CD4-positive, alpha-beta memory T cell (primary cell): ENCODE measurements around the gene RAB36. TPM values are rescaled to one million over a fixed set of nuclear protein-coding genes. Genes with fewer than 3 reads are reported as not detected.

Experiments
- CTCF ChIA-PET: fragments of 350-600 bp; sonication (Branson Sonifier 250); formaldehyde crosslinking; loops from one replicate; lab custom pipeline; 2021; ENCODE audit warnings: inconsistent platforms; ENCODE audit not compliant: partially characterized antibody; lab: Charles Lee
- POLR2A ChIA-PET: fragments of 350-600 bp; sonication (Branson Sonifier 250); formaldehyde crosslinking; loops from one replicate; lab custom pipeline; 2021; ENCODE audit not compliant: partially characterized antibody; lab: Charles Lee
- DNase-seq, 5 donors: peaks; one replicate each; pipeline versions ENCODE4 v3.0.0 to v3.0.0-alpha.2; 2020 to 2022; ENCODE audit warnings: mixed read lengths in 1 of 5
- H3K27ac ChIP-seq: one replicate; pipeline ENCODE4 v1.7.0; 2013; ENCODE audit warnings: low read depth, low read length
- H3K27me3 ChIP-seq: 2 replicates; pipeline ENCODE4 v1.7.0; 2013; ENCODE audit warnings: mild to moderate bottlenecking, low read length, moderate library complexity; ENCODE audit not compliant: insufficient read depth
- H3K36me3 ChIP-seq: 2 replicates; pipeline ENCODE4 v1.7.0; 2013; ENCODE audit warnings: mild to moderate bottlenecking, low read length, moderate library complexity; ENCODE audit not compliant: insufficient read depth
- H3K4me1 ChIP-seq: 2 replicates; pipeline ENCODE4 v1.7.0; 2013; ENCODE audit warnings: mild to moderate bottlenecking, low read length, moderate library complexity; ENCODE audit not compliant: insufficient read depth
- H3K4me3 ChIP-seq, 2 donors: one replicate each; pipeline ENCODE4 v1.7.0; 2013; ENCODE audit warnings: low read length in 2 of 2, mild to moderate bottlenecking in 1 of 2
- H3K9me3 ChIP-seq, 2 donors: one replicate each; pipeline ENCODE4 v1.7.0; 2013; ENCODE audit warnings: low read length in 2 of 2, control low read depth in 1 of 2; ENCODE audit not compliant: control insufficient read depth in 1 of 2
- H3K27ac Mint-ChIP-seq, 7 donors: one replicate each; pipeline ENCODE4 v1.8.0; 2020 to 2021; ENCODE audit warnings: mixed read lengths in 7 of 7, mild to moderate bottlenecking in 6 of 7, inconsistent platforms in 3 of 7, moderate library complexity in 3 of 7
- H3K27me3 Mint-ChIP-seq, 2 donors: one replicate each; pipeline ENCODE4 v1.8.0; 2020 to 2021; ENCODE audit warnings: mixed read lengths in 2 of 2
- H3K36me3 Mint-ChIP-seq, 2 donors: one replicate each; pipeline ENCODE4 v1.8.0; 2020 to 2021; ENCODE audit warnings: mixed read lengths in 2 of 2, inconsistent platforms in 1 of 2, mild to moderate bottlenecking in 1 of 2
- H3K4me1 Mint-ChIP-seq, 4 donors: one replicate each; pipeline ENCODE4 v1.8.0; 2020 to 2021; ENCODE audit warnings: mixed read lengths in 4 of 4, mild to moderate bottlenecking in 1 of 4
- H3K4me3 Mint-ChIP-seq, 8 donors: one replicate each; pipeline ENCODE4 v1.8.0; 2020 to 2021; ENCODE audit warnings: mixed read lengths in 8 of 8, mild to moderate bottlenecking in 7 of 8, moderate library complexity in 6 of 8, inconsistent platforms in 3 of 8
- H3K9me3 Mint-ChIP-seq, 8 donors: one replicate each; pipeline ENCODE4 v1.8.0; 2020 to 2021; ENCODE audit warnings: mixed read lengths in 8 of 8, mild to moderate bottlenecking in 5 of 8, inconsistent platforms in 3 of 8, moderate library complexity in 1 of 8
- intact Hi-C: fragments of 100-400 bp; cut with micrococcal nuclease; formaldehyde crosslinking; loops from one replicate; pipeline ENCODE4 v1.15.1; 2023
- polyA plus RNA-seq, 2 donors: library from polyadenylated mRNA; unstranded; fragments of 300-500 nt; fragmentation: Illumina TruSeq; gene quantifications; one replicate each; pipeline ENCODE4 v1.2.3, GENCODE V29; 2021
- total RNA-seq, 2 experiments: library from RNA; stranded (reverse); gene quantifications; one replicate each; pipeline ENCODE4 v1.2.3, GENCODE V29; 2021

Gene RAB36
- total and polyA plus RNA-seq, 4 experiments from 2014 or later: 0.33 to 1.1 (median 0.63) TPM

- no peaks in the 10 kb centered on the region for H3K4me1 ChIP-seq
- Mint-ChIP-seq H3K27ac (no peak overlapping the region), H3K9me3 (peaks cover 0 to 4% (median 0%) of the 10 kb centered on the region in 8 donors), H3K27me3 (no peaks in the 10 kb centered on the region), H3K36me3 (no peaks in the 10 kb centered on the region), H3K4me1 (no peaks in the 10 kb centered on the region), H3K4me3 (no peak overlapping the region)
- DNase-seq: no peak
- H3K9me3 ChIP-seq: no peaks in the 10 kb centered on the region
- no peak overlapping the region for H3K4me3 ChIP-seq
- H3K27ac ChIP-seq: no peak overlapping the region
- no peaks in the 10 kb centered on the region for H3K36me3 ChIP-seq
- POLR2A ChIA-PET: no interaction called here
- CTCF ChIA-PET: no interaction called here
- intact Hi-C loops: no loop called here
- no peaks in the 10 kb centered on the region for H3K27me3 ChIP-seq
These were observed 21.8 kb downstream of the RAB36 start for GRCh38 chr22:23166841-23167616.

GRCh38 chr22:23168391-23169042, 23.2 kb downstream of the RAB36 start:
- Histone ChIP-seq H3K27me3 (no peaks in the 10 kb centered on the region), H3K9me3 (no peaks in the 10 kb centered on the region), H3K27ac (no peak overlapping the region), H3K36me3 (no peaks in the 10 kb centered on the region), H3K4me3 (no peak overlapping the region), H3K4me1 (no peaks in the 10 kb centered on the region)
- no peaks in the 10 kb centered on the region for H3K4me1 Mint-ChIP-seq
- ChIA-PET CTCF (interaction anchor here (17.4 kb wide), 1 partner anchor 116 kb away, joined by 423 read pairs; no protein-coding TSS in a partner anchor), POLR2A (no interaction called here)
- H3K4me3 Mint-ChIP-seq: no peak overlapping the region
- H3K36me3 Mint-ChIP-seq: no peaks in the 10 kb centered on the region
- no peak overlapping the region for H3K27ac Mint-ChIP-seq
- no peak for DNase-seq
- H3K27me3 Mint-ChIP-seq: no peaks in the 10 kb centered on the region
- peaks cover 0 to 4% (median 0%) of the 10 kb centered on the region in 8 donors for H3K9me3 Mint-ChIP-seq
- intact Hi-C loops: no loop called here

- H3K4me3 ChIP-seq: no peak overlapping the region
- Mint-ChIP-seq H3K27me3 (no peaks in the 10 kb centered on the region), H3K9me3 (peaks cover 0 to 4% (median 0%) of the 10 kb centered on the region in 8 donors), H3K4me1 (peaks cover 0 to 4% (median 3%) of the 10 kb centered on the region in 4 donors), H3K4me3 (no peak overlapping the region), H3K27ac (no peak overlapping the region), H3K36me3 (no peaks in the 10 kb centered on the region)
- no peak overlapping the region for H3K27ac ChIP-seq
- ChIA-PET CTCF (interaction anchor here (17.4 kb wide), 1 partner anchor 115 kb away, joined by 423 read pairs; no protein-coding TSS in a partner anchor), POLR2A (no interaction called here)
- H3K27me3 ChIP-seq: no peaks in the 10 kb centered on the region
- intact Hi-C loops: no loop called here
- no peaks in the 10 kb centered on the region for H3K36me3 ChIP-seq
- no peaks in the 10 kb centered on the region for H3K9me3 ChIP-seq
- no peaks in the 10 kb centered on the region for H3K4me1 ChIP-seq
- no peak for DNase-seq
These were observed 23.7 kb downstream of the RAB36 start for GRCh38 chr22:23169043-23169406.

- no peaks in the 10 kb centered on the region for H3K36me3 ChIP-seq
- peak overlapping the region in 4 of 7 donors; percentile 62 to 85 (median 78) for H3K27ac Mint-ChIP-seq
- POLR2A ChIA-PET: interaction anchor here (1.0 kb wide), 1 partner anchor 106 kb away, joined by 3 read pairs; no protein-coding TSS in a partner anchor
- H3K27me3 ChIP-seq: no peaks in the 10 kb centered on the region
- CTCF ChIA-PET: interaction anchor here (0.8 to 17.4 kb wide), 11 partner anchors 12 to 422 kb away, joined by 3 to 423 read pairs (median 4); no protein-coding TSS in a partner anchor
- intact Hi-C loops: loop anchor here (10.0 kb wide), 1 partner anchor 359 kb away; no protein-coding TSS in a partner anchor
- peaks cover 48% of the 10 kb centered on the region for H3K4me1 ChIP-seq
- H3K36me3 Mint-ChIP-seq: peaks cover 0 to 2% of the 10 kb centered on the region in 2 donors
- H3K9me3 ChIP-seq: no peaks in the 10 kb centered on the region
- no peaks in the 10 kb centered on the region for H3K27me3 Mint-ChIP-seq
- peaks cover 23 to 40% (median 34%) of the 10 kb centered on the region in 4 donors for H3K4me1 Mint-ChIP-seq
- peaks cover 0 to 5% (median 0%) of the 10 kb centered on the region in 8 donors for H3K9me3 Mint-ChIP-seq
- H3K4me3 Mint-ChIP-seq: peak overlapping the region in 2 of 8 donors; percentile 13 to 67
- H3K4me3 ChIP-seq: no peak overlapping the region
- peak in 1 of 5 donors; percentile 25 for DNase-seq
- H3K27ac ChIP-seq: no peak overlapping the region
These were observed 30.8 kb downstream of the RAB36 start for GRCh38 chr22:23175817-23176644.

- no peaks in the 10 kb centered on the region for H3K36me3 ChIP-seq
- ChIA-PET CTCF (interaction anchor here (0.8 to 17.4 kb wide), 11 partner anchors 9 to 423 kb away, joined by 3 to 423 read pairs (median 4); no protein-coding TSS in a partner anchor), POLR2A (no interaction called here)
- H3K9me3 ChIP-seq: no peaks in the 10 kb centered on the region
- peaks cover 23 to 40% (median 34%) of the 10 kb centered on the region in 4 donors for H3K4me1 Mint-ChIP-seq
- peaks cover 0 to 5% (median 0%) of the 10 kb centered on the region in 8 donors for H3K9me3 Mint-ChIP-seq
- H3K4me3 ChIP-seq: no peak overlapping the region
- H3K4me3 Mint-ChIP-seq: peak overlapping the region in 2 of 8 donors; percentile 21 to 67
- intact Hi-C loops: loop anchor here (10.0 kb wide), 1 partner anchor 358 kb away; no protein-coding TSS in a partner anchor
- no peak overlapping the region for H3K27ac ChIP-seq
- peaks cover 0 to 2% of the 10 kb centered on the region in 2 donors for H3K36me3 Mint-ChIP-seq
- peaks cover 49% of the 10 kb centered on the region for H3K4me1 ChIP-seq
- DNase-seq: no peak
- peak overlapping the region in 5 of 7 donors; percentile 50 to 82 (median 63) for H3K27ac Mint-ChIP-seq
- H3K27me3 ChIP-seq: no peaks in the 10 kb centered on the region
- H3K27me3 Mint-ChIP-seq: no peaks in the 10 kb centered on the region
These were observed 31.4 kb downstream of the RAB36 start for GRCh38 chr22:23176645-23177027.

GRCh38 chr22:23177197-23177596, 31.9 kb downstream of the RAB36 start:
- no peaks in the 10 kb centered on the region for H3K27me3 Mint-ChIP-seq
- H3K4me1 Mint-ChIP-seq: peaks cover 25 to 45% (median 38%) of the 10 kb centered on the region in 4 donors
- H3K4me1 ChIP-seq: peaks cover 55% of the 10 kb centered on the region
- peaks cover 0 to 5% (median 0%) of the 10 kb centered on the region in 8 donors for H3K9me3 Mint-ChIP-seq
- no peak overlapping the region for H3K27ac ChIP-seq
- ChIA-PET CTCF (interaction anchor here (0.9 to 17.4 kb wide), 14 partner anchors 9 to 423 kb away, joined by 3 to 423 read pairs (median 5); no protein-coding TSS in a partner anchor), POLR2A (no interaction called here)
- H3K36me3 Mint-ChIP-seq: peaks cover 0 to 6% of the 10 kb centered on the region in 2 donors
- H3K36me3 ChIP-seq: no peaks in the 10 kb centered on the region
- H3K4me3 ChIP-seq: no peak overlapping the region
- no peak for DNase-seq
- H3K27me3 ChIP-seq: no peaks in the 10 kb centered on the region
- H3K4me3 Mint-ChIP-seq: peak overlapping the region in 2 of 8 donors; percentile 11 to 42
- intact Hi-C loops: loop anchor here (10.0 kb wide), 1 partner anchor 358 kb away; no protein-coding TSS in a partner anchor
- H3K9me3 ChIP-seq: no peaks in the 10 kb centered on the region
- peak overlapping the region in 6 of 7 donors; percentile 11 to 83 (median 57) for H3K27ac Mint-ChIP-seq
